HG03520 (cell line): ENCODE data around the gene HOXB2.
"Not testable (repeated sequence)": the region's sequence is repeated elsewhere in the genome, so short reads cannot be mapped to it uniquely, and the experiment has no call there.

Experiments
- ATAC-seq: cut with Tn5 transposase; IDR thresholded peaks from one replicate; pipeline ENCODE4 v1.9.1; 2021; ENCODE audit warnings: mild to moderate bottlenecking, moderate library complexity; ENCODE audit not compliant: unreplicated experiment

The HOXB2 gene

DNA sequence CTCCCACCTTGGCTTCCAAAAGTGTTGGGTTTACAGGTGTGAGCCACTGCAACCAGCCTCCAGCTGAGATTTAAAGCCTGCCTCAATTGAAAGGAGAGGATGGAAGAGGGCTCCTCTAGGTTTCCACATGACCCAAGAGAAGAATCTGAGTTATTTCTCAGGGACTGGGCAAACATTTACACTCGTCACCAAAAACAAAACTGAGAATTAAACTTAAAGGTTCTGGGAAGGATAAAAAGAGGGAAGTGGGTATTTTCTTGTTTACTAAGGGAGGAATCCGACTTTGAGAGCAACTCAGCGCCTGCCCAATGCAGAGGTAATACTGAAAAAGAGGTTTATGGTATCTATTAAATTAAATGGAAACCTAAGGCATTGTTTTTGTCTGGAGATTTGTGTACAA lies 27.4 kb downstream of the HOXB2 start:
- no peak for ATAC-seq

DNA sequence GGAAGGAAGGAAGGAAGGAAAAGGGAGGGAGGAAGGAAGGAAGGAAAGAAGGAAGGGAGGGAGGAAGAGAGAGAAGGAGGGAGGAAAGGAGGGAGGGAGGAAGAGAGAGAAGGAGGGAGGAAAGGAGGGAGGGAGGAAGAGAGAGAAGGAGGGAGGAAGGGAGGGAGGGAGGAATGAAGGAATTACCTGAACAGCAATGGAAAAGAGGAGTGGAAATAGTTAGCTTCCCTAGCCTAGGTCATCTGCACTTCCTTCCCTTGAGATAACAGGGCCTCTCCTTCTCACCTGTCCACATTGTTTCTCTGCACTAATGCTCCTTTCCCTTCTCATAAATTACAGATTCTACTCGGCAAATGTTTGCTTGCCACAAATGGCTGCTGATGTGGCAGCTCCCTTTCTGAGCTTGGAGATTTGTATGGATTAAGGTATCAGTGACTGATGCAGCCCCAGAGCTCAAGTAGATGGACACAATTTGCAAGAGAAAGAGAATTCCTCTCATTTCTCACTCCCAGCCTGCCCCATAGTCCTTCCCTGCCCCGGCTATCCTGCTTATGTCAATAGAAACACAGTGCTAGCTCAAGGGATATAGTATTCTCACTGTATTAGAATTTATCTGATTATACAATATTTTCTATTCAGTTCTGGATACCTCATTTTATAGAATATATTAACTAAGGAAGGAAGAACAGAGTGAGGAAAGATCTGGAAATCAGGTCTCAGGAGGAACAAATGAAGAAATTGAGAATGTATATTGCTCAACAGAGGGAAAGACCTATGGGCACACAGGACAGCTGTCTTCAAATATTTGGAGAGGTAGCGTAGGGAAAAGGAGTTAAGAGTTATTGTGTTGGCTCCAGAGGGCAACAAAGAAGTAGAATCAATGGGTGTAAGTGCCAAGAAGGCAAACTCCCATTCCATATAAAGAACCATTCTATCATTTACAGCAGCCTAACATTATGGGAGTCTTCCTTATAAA lies 28.7 kb downstream of the HOXB2 start:
- ATAC-seq = no peak

DNA sequence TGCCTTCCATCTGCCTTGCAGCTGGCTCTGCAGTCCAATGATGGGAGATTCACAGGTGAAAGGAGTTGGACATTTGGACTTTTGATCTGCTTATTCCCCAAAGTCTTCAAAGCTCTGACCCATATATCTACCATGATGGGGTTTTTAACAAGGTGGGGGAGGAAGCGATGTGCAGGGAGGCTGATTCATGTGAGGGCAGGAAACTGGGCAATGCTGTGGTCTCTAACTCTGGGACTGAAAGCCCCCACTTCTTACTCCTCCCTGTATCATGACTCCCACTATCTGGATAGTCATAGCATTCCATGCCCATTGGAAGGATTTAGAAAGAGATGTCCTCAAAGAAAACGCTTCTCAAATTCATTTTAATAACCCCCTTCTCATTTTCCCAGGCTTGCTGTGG lies 30.4 kb downstream of the HOXB2 start:
- ATAC-seq = no peak

DNA sequence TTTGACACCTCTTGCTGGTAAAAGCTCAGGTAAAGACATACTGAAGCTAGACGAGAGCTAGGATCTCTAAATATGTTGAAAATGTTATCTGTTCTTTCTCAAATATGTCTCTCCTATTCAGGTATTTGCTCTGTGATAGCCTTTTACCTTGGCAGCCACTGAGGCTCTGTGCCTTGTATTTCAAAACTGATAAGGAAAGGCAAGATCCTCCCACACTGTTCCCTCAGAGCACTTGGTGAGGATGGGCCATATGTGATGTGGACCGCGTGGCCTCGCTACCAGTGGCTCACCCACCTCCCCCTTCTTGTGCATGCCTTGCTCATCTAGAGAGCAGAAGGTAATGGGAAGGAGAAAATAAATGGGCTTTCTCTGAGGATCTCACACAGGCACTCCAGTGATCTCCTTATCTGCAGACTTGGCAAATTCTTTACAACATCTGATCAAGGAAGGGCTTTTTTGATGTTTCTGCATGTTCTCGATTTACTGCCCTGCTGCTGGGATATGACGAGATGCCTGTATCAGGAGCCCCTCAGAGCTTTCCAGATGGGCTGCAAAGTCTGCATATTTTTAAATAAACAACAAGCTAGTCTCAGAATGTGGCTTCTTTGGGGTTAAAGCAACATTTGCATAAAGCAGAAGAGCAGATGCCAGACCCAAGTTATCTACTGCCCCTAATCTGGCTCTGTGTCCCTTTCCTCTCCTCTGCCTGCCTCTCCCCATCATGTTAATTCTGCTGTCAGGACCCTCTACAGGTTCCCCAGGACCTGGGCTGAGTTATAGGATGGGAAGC lies 31.0 kb downstream of the HOXB2 start:
- no peak for ATAC-seq

DNA sequence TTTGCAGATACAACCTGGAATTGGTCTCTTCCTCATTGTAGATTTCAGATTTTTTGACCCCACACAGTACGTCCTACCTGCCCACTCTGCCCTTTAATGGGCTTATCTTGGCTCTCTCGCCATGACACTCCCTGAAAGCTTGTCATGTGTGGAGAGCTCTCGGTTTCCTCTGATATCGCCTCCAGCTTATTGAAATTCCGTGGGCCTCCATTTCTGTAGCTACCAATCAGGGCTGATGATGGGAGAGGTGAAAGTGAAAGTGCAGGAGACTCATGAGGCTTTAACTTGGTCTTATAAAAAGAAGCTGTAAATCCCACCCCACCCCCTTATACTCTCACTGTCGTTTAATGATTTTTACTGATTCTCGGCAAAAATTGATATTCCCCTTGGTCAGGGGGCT lies 31.8 kb downstream of the HOXB2 start:
- no peak for ATAC-seq

DNA sequence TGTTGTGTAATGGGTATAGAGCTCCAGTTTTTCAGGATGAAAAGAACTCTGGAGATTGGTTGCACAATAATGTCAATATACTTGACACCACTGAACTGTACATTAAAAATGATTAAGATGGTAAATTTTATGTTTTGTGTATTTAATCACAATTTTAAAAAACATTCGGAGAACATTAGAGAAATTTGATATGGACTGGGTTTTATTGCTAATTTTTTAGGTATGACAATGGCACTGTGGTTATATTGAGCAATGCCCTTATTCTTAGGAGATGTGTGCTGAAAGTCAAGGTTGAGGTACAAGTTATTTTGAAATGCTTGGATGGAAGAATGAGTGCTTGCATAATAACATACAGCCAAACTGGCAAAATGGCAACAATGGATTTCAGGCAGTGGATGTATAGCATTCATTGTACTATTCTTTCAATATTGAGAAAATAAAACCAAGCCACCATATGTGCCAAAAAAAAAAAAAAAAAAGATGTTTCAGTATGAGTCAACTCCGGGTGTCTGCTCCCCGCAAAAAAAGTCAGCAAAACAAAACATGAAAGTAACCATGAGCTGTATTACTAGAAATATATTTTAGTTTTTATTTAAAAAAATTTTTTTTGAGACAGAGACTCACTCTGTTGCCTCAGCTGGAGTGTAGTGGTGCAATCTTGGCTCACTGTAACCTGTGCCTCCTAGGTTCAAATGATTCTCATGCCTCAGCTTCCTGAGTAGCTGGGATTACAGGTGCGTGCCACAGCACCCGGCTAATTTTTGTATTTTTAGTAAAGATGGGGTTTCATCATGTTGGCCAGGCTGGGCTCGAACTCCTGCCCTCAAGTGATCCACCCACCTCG lies 33.9 kb downstream of the HOXB2 start:
- ATAC-seq = peak; percentile 66

DNA sequence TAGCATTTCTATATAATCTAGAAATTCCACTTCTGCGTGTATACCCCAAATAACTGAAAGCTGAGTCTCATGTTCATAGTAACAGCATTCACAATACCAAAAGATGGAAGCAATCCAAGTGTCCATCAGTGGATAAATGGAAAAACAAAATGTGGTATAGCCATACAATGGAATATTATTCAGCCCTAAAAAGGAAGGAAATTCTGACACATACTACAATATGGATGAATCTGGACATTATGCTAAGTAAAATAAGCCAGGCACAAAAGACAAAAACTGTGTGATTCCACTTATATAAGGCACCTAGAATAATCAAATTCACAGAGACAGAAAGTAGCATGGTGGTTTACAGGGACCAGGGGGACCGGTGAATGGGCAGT lies 34.5 kb downstream of the HOXB2 start:
- ATAC-seq = no peak

DNA sequence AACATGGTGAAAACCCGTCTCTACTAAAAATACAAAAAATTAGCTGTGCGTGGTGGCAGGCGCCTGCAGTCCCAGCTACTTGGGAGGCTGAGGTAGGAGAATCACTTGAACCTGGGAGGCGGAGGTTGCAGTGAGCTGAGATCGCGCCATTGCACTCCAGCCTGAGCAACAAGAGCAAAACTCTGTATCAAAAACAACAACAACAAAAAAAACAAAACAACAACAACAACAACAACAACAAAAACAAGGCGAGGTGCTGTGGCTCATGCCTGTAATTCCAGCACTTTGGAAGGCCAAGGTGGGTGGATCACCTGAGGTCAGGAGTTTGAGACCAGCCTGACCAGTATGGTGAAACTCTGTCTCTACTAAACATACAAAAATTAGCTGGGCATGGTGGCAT lies 35.2 kb downstream of the HOXB2 start:
- not testable (repeated sequence) for ATAC-seq

DNA sequence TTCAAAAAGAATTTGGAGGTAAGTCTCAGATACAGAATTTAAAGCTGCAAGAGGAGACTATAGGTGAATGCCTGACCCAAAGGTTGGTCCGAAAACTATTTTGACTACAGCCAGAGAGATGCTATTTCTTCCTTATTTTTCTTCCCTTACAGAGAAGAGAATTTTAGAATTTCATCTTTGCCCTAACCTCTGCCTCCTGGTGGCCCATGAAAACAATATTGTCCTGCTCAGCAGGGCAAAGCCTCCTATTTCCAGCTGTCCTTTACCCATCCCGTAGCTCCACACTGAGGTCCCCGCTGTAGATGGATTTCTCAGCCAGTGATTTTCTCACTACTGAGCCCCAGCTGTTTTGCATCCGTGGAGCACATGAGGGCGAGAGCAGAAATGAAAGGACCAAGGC lies 38.7 kb downstream of the HOXB2 start:
- no peak for ATAC-seq

DNA sequence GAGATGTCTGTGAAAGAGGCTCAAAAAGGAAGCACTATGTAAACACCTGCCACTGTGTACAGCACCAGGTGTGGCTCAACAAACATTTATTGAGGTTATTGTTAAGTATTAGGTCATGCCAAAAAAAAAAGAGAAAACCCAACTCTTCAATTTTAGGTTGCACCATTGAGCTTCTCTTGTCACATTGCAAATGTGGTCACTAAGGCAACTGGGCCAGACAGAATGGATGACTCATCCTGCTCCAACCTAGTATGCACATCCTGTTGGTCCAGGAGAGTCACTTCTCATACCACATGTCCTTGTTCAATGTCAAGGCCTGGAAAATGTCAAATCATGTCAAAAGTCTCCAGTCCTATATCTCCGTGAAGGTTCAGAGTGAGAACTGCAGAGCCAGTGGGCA lies 39.1 kb downstream of the HOXB2 start:
- ATAC-seq = no peak

DNA sequence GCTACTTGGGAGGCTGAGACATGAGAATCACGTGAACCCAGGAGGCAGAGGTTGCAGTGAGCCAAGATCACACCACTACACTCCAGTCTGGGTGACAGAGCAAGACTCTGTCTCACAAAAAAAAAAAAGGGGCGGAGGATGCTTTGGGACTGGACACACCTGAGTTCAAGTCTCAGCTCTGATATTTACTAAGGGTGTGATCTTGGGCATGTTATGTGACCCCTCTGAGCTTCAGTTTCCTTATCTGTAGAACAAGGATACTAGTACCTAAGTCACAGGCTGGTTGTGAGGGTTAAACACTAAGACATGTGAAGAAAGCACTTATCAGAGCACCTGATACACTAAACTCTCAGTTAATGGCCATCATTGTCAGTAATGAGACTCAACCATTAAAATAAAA lies 40.0 kb downstream of the HOXB2 start:
- no peak for ATAC-seq

DNA sequence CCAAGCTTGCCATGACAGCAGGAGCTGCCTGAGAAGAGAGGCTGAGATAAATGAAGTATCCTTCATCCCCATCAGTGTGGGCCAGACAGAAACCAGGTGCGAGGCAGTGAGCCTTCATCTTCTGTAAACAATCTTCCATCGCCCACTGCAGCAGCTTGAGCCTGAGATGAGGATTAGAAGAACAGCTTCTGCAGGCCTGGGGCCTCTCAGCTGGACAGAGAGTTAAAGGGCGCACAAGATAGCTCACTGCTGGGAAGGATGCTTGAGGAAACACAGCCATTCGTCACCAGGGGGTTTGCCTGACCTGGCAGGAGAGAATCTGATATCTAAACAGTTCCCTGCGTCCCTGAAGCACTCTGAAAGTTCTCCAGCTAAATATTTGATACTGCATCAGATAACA lies 41.2 kb downstream of the HOXB2 start:
- no peak for ATAC-seq

DNA sequence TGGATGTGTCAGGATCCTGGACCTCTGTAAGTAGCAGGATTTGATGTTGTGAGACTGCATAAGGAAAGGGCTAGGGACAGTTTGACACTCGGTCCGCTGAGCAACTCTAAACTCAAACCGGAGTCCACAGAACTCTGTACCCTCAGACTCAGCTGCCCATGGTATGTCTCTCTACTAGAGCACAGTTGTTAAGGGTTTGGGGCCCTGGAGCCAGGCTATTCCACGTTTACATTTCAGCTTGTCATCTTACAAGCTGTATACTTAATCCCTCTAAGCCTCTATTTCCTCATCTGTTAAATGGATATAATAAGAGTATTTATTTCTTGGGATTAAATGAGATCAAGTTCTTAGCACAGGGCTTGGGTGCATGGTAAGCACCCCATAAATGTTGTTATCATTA lies 42.0 kb downstream of the HOXB2 start:
- ATAC-seq = no peak

DNA sequence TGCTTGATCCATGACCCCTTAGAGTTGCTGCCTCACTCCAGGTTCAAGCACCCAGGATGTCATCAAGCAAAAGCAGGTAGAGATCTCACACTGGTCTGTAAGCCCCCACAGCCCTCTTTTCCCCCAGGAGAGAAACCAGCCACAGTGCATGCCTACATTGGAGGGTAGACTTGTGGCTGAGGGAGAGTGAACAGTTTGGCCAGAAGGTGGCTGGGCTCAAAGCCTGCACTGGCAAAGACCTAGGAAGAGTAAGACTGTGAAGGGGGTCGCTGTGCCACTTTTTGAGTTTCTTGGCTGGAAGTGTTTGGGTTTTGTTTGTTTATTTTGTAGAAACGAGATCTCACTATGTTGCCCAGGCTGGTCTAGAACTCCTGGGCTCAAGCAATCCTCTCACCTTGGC lies 42.6 kb downstream of the HOXB2 start:
- ATAC-seq = no peak

DNA sequence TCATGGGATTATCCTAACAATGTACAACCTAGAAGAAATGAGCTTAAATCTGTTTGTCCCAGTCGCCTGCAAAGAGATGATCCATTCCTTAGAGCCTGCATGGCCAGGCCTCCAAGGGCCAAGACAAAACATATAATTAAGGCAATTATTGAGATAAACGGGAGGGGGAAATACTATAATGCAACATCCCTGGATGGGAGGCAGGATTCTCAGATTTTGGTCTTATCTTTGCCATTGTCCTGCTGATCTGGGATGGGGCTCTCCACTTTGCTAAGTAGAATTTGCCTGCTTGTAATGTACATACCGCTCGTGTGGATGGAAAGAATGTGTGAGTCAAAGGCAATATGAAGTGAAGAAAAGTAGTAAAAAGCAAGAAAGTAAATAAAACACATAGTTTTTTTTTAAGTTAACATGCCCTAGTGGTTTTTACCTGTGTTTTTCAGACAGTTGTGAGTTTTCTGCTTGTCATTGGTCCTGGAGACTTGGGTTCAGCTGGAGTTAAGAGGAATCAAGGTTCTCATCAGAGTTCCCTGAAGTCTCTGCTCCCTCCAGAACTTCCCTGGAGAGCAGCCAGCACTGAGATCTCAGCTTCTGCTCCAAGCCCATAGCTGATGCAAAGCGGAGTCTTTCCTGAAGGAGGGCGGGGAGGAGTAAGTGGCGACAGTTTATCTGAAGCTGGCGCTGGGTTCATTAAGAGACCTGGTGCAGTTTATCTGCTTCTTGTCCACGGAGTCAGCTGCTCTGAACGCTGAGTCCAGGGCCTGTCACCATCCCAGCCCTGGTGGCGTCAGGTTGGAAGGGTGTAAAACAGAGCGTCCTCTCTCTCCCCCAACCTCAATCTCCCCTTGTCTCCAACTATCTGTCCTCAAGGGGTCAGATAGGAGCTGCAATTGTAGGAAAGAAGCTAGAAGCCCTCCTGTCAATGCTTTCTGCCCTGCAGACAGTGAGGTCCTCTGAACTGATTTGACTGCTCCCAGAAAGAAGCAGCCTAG lies 44.2 kb downstream of the HOXB2 start:
- ATAC-seq = no peak

DNA sequence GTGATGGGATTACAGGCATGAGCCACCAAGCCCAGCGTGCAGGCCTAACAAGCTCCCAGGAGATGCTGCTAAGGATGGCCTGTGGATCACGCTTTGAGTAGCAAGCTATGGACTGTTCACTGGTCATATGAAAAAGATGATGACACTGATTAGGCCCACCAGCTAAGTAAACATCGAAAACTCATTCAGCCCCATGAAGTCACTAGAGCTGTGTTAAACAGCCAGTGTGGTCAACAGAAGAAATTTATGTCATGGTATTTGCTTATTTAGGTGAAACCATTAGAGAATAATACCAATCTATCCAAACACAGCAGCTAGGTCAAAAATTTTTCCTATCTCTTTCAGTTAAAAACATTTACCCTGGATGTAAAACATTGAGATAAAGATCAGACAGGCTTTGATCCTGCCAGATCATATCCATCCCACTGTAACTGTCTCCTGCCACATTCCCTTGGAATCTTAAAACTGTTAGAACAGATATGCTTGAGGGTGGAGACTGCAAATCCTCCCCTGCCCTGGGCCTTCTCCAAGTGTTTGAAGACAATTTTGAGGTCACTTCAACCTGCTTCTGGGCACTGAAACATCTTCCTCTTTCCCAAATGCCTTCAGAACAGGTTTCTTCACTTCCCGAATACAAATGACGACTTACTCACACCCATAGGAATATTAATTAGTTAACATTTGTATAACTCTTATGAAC lies 45.0 kb downstream of the HOXB2 start:
- ATAC-seq = no peak

DNA sequence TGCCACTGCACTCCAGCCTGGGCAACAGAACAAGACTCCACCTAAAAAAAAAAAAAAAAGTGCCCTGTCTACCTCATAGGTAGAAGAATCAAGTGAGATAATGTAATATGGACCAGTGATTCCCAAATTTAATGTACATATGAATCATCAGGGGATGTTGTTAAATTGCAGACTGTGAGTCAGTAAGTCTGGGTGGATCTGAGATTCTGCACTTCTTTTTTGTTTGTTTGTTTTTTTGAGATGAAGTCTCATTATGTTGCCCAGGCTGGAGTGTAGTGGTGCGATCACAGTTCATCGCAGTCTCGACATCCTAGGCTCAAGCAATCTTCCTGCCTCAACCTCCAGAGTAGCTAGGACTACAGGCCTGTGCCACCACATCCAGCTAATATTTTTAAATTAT lies 45.7 kb downstream of the HOXB2 start:
- no peak for ATAC-seq

DNA sequence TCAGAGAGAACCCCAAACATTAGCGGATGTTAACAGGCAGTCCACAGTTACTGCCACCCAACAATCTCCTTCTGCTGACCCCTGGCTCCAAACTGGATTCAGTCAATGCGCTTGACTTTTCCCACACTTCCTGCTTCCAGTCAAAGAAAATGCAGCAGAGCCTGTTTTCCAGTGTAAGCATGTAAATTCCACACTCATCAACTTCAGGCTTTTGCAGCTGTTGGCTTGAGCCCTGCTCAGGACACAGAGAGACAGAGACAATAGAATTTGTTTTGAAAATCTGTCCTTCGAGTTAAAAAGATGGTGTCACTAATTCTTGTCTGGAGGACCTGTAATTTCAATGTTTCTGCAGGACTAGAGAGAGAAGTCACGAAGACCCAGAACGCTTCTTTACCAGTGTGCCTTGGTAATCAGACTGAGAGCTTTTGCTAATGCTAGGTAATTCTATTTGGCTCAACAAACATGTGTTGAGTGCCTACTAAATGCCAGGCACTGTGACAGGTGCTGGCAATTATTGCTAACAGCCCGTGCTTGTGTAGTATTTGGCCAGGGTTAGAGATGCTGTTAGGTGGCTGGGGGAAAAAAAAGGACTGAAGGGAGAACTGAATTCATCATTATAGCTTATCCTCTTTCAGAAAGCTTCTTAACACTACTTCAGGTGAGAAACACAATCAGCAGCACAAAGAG lies 46.6 kb downstream of the HOXB2 start:
- ATAC-seq = no peak

DNA sequence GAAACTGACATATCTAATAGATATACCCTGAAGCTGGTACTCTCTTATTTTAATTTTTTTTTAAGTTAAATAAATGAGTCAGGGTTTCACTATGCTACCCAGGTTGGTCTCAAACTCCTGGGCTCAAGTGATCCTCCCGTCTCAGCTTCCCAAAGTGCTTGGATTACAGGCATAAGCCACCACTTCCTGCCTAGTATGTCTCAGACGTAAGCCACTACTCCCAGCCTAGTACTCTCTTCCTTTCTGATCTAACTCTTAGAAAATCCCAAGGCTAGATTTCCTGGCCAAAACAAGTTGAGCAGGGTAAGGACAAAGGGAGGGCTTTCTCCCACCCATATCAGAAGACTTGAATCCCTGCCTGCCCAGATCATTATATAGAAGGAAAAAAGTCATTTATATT lies 47.8 kb downstream of the HOXB2 start:
- ATAC-seq = no peak
